Measurements from ENCODE around the gene EBLN2.
"Not testable (repeated sequence)": the region's sequence is repeated elsewhere in the genome, so short reads cannot be mapped to it uniquely, and the experiment has no call there.

The EBLN2 gene

GRCh38 chr3:73066243-73066642 is 4.8 kb downstream of the EBLN2 start:
- not testable (repeated sequence) for DNase-seq

GRCh38 chr3:73068419-73068818 is 7.0 kb downstream of the EBLN2 start:
- no peak for DNase-seq

GRCh38 chr3:73069187-73069586 is 7.7 kb downstream of the EBLN2 start:
- DNase-seq = no peak

GRCh38 chr3:73069775-73070444 is 8.5 kb downstream of the EBLN2 start:
- DNase-seq = no peak

- DNase-seq = no peak
Observed at GRCh38 chr3:73070675-73071575, 9.5 kb downstream of the EBLN2 start.

GRCh38 chr3:73071952-73072351 is 10.5 kb downstream of the EBLN2 start:
- no peak for DNase-seq

GRCh38 chr3:73072634-73073033 is 11.2 kb downstream of the EBLN2 start:
- DNase-seq = no peak

- no peak for DNase-seq
Observed at GRCh38 chr3:73073091-73073707, 11.7 kb downstream of the EBLN2 start.

- no peak for DNase-seq
Observed at GRCh38 chr3:73074781-73075180, 13.3 kb downstream of the EBLN2 start.

- no peak for DNase-seq
Observed at GRCh38 chr3:73080216-73080966, 18.9 kb downstream of the EBLN2 start.

- no peak for DNase-seq
Observed at GRCh38 chr3:73081140-73081539, 19.7 kb downstream of the EBLN2 start.

- no peak for DNase-seq
Observed at GRCh38 chr3:73084170-73084569, 22.7 kb downstream of the EBLN2 start.

- peak; percentile 20 to 47 for DNase-seq
Observed at GRCh38 chr3:73086071-73086494, 24.6 kb downstream of the EBLN2 start.

GRCh38 chr3:73094129-73094528 is 32.7 kb downstream of the EBLN2 start:
- DNase-seq = no peak

GRCh38 chr3:73094951-73095350 is 33.5 kb downstream of the EBLN2 start:
- no peak for DNase-seq

- DNase-seq = no peak
Observed at GRCh38 chr3:73096169-73096568, 34.7 kb downstream of the EBLN2 start.

GRCh38 chr3:73098026-73098425 is 36.6 kb downstream of the EBLN2 start:
- DNase-seq = no peak

- no peak for DNase-seq
Observed at GRCh38 chr3:73098873-73099272, 37.4 kb downstream of the EBLN2 start.

- DNase-seq = peak; percentile 64 to 73
Observed at GRCh38 chr3:73100741-73101559, 39.5 kb downstream of the EBLN2 start.

- no peak for DNase-seq
Observed at GRCh38 chr3:73101881-73102280, 40.4 kb downstream of the EBLN2 start.

GRCh38 chr3:73107215-73107614 is 45.8 kb downstream of the EBLN2 start:
- no peak for DNase-seq

- DNase-seq = no peak
Observed at GRCh38 chr3:73107676-73108187, 46.3 kb downstream of the EBLN2 start.
